ENCODE data around the gene NUP153. TPM values are rescaled to one million over a fixed set of nuclear protein-coding genes. Genes with fewer than 3 reads are reported as not detected.

Gene NUP153
- total RNA-seq, 1 experiment from 2014 or later: 99.3 TPM

GRCh38 chr6:17679726-17680125, 27.0 kb downstream of the NUP153 start:
- peaks cover 33% of the 10 kb centered on the region; the same call in 1 of the 2 replicates for H3K79me2 ChIP-seq (ENCODE audit: insufficient read depth, low read length)

More at GRCh38 chr6:17679726-17680125, 27.0 kb downstream of the NUP153 start:
- Mint-ChIP-seq H3K4me3 (no peak overlapping the region), H3K27ac (peak overlapping the region; percentile 41 to 85 (median 85); a peak in 6 of 7 replicates), H3K36me3 (ENCODE audit: insufficient read depth in 1 of 3, low read depth in 3 of 3) (peaks cover 30 to 50% (median 41%) of the 10 kb centered on the region in 3 experiments), H3K4me1 (peaks cover 46 to 50% of the 10 kb centered on the region in 2 experiments), H3K27me3 (ENCODE audit: low read depth) (no peaks in the 10 kb centered on the region), H3K9me3 (no peaks in the 10 kb centered on the region)
- no peak overlapping the region for H3T11ph ChIP-seq (ENCODE audit: low read length)
- H4K8ac ChIP-seq (replicated peaks; ENCODE audit: insufficient read length, low read depth, low read length): no peak overlapping the region
- no peak overlapping the region for H3K4ac ChIP-seq (ENCODE audit: low read depth, low read length)
- H2BK15ac ChIP-seq (ENCODE audit: low read depth, low read length): no peak overlapping the region
- H2BK20ac ChIP-seq (ENCODE audit: low read depth, low read length, poor library complexity, severe bottlenecking): no peak overlapping the region
- H4K20me1 ChIP-seq (ENCODE audit: control insufficient read depth, insufficient read depth, insufficient read length): no peaks in the 10 kb centered on the region
- no peak overlapping the region for H4K5ac ChIP-seq (ENCODE audit: insufficient read length, low read depth, low read length)
- no peak overlapping the region for H3K14ac ChIP-seq (ENCODE audit: insufficient read depth, low read length)
- DNase-seq: peak; percentile 33
- no peaks in the 10 kb centered on the region for H3K9me3 ChIP-seq (ENCODE audit: control insufficient read depth, low read depth, low read length)
- H3K18ac ChIP-seq (ENCODE audit: insufficient read length, low read depth, low read length): no peak overlapping the region
- no peaks in the 10 kb centered on the region for H3K27me3 ChIP-seq (ENCODE audit: insufficient read depth, low read length)
- no peaks in the 10 kb centered on the region for H3K79me1 ChIP-seq (ENCODE audit: insufficient read depth, low read depth, low read length, poor library complexity, severe bottlenecking)
- TF ChIP-seq, protein P1, sequence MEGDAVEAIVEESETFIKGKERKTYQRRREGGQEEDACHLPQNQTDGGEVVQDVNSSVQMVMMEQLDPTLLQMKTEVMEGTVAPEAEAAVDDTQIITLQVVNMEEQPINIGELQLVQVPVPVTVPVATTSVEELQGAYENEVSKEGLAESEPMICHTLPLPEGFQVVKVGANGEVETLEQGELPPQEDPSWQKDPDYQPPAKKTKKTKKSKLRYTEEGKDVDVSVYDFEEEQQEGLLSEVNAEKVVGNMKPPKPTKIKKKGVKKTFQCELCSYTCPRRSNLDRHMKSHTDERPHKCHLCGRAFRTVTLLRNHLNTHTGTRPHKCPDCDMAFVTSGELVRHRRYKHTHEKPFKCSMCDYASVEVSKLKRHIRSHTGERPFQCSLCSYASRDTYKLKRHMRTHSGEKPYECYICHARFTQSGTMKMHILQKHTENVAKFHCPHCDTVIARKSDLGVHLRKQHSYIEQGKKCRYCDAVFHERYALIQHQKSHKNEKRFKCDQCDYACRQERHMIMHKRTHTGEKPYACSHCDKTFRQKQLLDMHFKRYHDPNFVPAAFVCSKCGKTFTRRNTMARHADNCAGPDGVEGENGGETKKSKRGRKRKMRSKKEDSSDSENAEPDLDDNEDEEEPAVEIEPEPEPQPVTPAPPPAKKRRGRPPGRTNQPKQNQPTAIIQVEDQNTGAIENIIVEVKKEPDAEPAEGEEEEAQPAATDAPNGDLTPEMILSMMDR (conservative IDR thresholded peaks at IDR 0.05): no peak
- no peaks in the 10 kb centered on the region for H3K23me2 ChIP-seq (ENCODE audit: insufficient read length, low read depth, low read length, poor library complexity, severe bottlenecking)
- H2BK120ac ChIP-seq (ENCODE audit: low read depth, low read length, poor library complexity, severe bottlenecking): no peak overlapping the region
- H3K4me1 ChIP-seq (ENCODE audit: insufficient read depth, low read length): peaks cover 4% of the 10 kb centered on the region; the same call in 1 of the 2 replicates
- no CpG with 5 or more reads among the region's 8 CpGs for WGBS (ENCODE audit: extremely low coverage, insufficient read length, low lambda C conversion rate)
- no peak overlapping the region for H2BK12ac ChIP-seq (ENCODE audit: insufficient read length, low read depth, low read length)
- no peak overlapping the region for H3K9ac ChIP-seq (ENCODE audit: extremely low read depth, insufficient read length, low read length)
- H3K4me2 ChIP-seq (ENCODE audit: insufficient read depth, insufficient read length, low read length): no peak overlapping the region
- H4K91ac ChIP-seq (ENCODE audit: insufficient read length, low read depth, low read length): no peak overlapping the region
- H3K56ac ChIP-seq (ENCODE audit: insufficient read length, low read depth, low read length): no peak overlapping the region
- H3K23ac ChIP-seq (ENCODE audit: insufficient read length, low read depth, low read length): no peak overlapping the region
- H2AFZ ChIP-seq (ENCODE audit: low read length): no peak overlapping the region
- H2AK5ac ChIP-seq (ENCODE audit: insufficient read length, low read length): no peak overlapping the region
- H2BK5ac ChIP-seq (ENCODE audit: insufficient read length, low read length): no peak overlapping the region
- no peak overlapping the region for H3K27ac ChIP-seq (ENCODE audit: insufficient read length, low read depth, low read length)

All from H9 (cell line).